Hematopoietic multipotent progenitor cell treated with erythropoietin and hydrocortisone succinate and interleukin-3 and kit ligand, for 15 days (in vitro differentiated cells): ENCODE data around the gene SHROOM3.
"Not testable (repeated sequence)": the region's sequence is repeated elsewhere in the genome, so short reads cannot be mapped to it uniquely, and the experiment has no call there.

Experiments used
- DNase-seq: peaks from one replicate; pipeline ENCODE4 v3.0.0-alpha.2; 2015; ENCODE audit warnings: low spot score

Gene SHROOM3

DNA sequence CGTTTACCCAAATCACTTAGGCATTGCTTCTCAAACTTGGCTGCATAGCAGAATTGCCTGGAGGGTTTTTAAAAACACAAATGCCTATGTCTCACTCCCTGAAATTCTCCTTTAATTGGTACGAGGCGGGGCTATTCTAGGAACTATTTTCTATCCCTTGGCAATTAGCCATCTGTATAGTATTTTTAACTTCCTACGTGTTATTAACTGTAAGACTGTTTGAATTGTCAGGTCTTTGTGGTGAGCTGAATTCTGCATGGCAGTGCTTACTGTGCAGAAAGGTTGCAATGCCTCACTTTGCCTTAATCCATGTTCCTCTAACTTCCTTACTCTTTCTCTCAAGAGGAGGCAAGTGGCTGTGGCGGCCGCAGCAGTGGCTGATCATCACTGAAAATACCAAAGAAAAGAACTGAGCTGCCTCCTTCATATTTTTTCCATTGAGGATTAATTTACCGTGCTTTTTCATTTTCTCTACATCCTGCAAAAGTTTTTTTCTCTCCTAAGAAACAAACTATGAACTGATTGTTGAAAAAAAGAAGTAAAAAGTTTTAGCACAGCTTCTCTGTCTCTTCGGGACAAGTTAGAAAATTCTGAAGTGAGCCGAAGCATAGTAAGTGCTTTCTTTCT is at the start of gene SHROOM3:
SHROOM3 (plus strand) TSS at position 329 of the 627 bp plus-strand sequence. CDS start 824 bp downstream, outside the sequence.
- DNase-seq = no peak

DNA sequence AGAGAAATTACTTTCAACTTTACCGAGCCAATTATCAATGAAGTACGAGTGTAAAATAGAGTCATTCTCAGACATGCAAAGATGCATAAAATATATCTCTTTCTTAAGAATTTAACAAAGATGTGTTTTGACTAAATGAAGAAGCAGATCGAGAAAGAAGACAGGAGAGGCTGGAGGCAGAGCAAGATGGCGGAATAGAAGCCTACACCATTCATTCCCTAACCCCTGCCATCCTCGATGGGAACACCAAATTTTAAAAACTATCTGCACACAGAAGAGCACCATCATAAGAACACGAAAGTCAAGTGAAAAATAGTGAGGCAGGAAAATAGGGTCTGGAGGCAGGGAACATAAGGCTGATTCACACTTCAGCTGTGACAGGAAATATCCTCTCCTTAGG is 49.1 kb upstream of the SHROOM3 start:
- DNase-seq = no peak

DNA sequence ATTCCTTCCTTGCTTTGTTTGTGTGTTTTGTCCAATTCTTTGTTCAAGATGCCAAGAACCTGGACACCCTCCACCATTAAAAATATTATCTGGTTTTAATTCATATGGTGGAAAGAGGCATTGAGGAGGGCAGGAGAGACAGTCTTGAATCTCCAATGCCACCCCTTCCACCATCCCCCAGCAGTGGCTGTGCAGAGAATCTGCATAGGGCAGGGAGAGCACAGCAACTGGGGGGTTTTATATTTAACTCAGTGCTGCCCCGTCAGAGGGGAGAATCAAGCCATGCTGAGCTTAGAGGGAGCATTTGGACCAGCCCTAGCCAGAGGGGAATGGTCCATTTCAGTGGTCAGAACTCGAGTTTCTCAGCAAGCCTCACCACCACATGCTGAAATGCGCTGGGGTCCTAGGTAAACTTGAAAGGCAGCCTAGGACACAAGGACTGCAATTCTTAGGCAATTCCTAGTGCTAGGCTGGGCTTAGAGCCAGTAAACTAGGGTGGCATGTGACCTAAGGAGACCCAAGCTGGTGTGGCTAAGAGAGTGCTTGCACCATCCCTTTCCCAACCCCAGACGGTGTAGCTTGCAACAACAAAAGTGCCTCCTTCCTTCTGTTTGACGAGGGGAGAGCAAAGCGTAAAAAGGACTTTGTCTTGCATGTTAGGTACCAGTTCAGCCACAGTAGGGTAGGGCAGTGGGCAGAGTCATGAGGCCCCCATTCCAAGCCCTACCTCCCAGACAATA is 48.3 kb upstream of the SHROOM3 start:
- DNase-seq = no peak

GRCh38 chr4:76388160-76388908 is 46.7 kb upstream of the SHROOM3 start:
- no peak for DNase-seq

DNA sequence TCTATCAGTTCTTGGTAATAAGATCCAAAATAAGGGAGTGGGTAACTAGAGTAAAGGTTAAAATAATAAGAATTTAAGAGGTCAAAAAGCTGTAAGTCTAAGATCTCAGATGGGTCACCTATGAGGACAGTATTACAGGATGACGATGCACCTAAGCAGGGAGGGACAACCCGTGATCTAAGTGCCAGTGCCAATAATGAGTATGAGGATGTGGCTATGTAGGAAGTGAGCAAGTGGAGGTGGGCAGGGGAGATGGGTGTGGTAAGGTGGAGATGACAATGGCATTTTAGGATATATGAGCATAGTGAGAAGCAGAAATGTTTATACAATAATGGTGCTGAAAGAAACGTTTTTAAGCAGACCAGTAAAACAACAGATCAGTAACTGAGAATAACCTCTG is 33.4 kb upstream of the SHROOM3 start:
- no peak for DNase-seq

- no peak for DNase-seq
These were observed 28.9 kb upstream of the SHROOM3 start for GRCh38 chr4:76406081-76406480.

- no peak for DNase-seq
These were observed 27.4 kb upstream of the SHROOM3 start for GRCh38 chr4:76407440-76408119.

- DNase-seq = no peak
These were observed 24.4 kb upstream of the SHROOM3 start for GRCh38 chr4:76410636-76411035.

GRCh38 chr4:76420188-76420761 is 14.8 kb upstream of the SHROOM3 start:
- DNase-seq = no peak

DNA sequence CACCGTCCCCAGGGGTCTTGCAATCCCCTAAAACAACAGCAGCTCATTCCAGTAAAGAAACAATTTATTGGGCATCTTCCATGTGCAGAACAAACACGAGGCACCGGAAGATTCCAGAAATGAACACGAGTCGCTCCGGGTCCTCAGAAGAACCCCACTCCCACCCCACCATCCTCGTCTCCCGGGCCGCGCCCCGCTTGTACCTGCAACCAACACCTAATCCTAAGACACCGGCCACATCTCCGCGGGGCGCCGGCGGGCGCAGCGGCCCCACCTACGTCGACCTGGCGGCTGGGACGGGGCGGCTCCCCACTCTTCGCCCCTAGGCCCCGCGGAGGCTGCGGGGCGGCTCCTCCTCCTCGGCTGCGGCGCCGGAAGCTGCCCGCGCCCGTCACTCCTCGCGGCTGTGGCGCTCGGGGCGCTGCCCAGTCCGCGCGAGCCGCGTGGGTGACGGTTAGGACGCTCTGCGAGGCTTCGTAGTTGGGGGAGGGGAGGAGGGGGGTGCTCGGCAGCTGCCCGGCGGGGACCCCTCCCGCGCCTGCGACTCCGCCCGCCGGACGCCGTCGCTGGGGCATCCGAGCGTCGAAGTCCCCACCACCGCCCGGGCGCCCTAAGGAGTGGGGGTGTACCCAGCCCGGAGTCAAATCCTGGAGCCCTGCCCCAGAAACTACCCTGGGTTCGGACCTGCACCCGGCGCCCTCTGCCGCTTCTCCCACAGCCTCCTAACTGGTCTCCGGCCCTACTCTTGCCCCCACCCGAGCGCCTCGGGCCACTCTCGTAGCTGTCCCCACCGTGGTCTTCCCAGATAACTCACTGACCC is 14.1 kb upstream of the SHROOM3 start, which contains the start of gene CCDC158:
CCDC158 (minus strand) TSS at position 380 of the 820 bp plus-strand sequence. CDS start 17,934 bp downstream, outside the sequence.
- DNase-seq = no peak

DNA sequence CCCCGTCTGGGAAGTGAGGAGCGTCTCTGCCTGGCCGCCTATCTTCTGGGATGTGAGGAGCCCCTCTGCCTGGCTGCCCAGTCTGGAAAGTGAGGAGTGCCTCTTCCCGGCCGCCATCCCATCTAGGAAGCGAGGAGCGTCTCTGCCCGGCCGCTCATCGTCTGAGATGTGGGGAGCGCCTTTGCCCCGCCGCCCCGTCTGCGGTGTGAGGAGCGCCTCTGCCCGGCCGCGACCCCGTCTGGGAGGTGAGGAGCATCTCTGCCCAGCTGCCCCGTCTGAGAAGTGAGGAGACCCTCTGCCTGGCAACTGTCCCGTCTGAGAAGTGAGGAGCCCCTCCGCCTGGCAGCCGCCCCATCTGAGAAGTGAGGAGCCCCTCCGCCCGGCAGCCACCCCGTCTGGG is 11.9 kb upstream of the SHROOM3 start:
- not testable (repeated sequence) for DNase-seq

- DNase-seq = no peak
These were observed 8.8 kb upstream of the SHROOM3 start for GRCh38 chr4:76426272-76426671.

DNA sequence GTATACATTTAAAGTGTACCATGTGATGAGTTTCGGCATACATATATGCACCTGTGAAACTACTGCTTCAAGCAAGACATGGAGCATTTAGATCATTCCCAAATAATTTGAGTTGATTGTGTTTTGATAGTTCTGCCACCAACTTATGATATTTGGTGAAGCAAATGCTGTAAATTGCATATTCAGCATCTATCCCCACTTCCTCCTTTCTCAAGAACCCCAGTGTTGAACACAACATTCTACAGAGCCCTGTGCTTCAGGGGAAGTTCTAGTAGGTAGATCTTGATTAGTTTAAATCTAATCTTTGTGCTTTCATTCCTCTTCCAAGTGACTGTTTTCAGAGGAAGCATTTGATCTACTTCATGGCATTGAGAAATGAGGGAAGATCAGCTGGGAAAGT is 5.4 kb upstream of the SHROOM3 start:
- no peak for DNase-seq

DNA sequence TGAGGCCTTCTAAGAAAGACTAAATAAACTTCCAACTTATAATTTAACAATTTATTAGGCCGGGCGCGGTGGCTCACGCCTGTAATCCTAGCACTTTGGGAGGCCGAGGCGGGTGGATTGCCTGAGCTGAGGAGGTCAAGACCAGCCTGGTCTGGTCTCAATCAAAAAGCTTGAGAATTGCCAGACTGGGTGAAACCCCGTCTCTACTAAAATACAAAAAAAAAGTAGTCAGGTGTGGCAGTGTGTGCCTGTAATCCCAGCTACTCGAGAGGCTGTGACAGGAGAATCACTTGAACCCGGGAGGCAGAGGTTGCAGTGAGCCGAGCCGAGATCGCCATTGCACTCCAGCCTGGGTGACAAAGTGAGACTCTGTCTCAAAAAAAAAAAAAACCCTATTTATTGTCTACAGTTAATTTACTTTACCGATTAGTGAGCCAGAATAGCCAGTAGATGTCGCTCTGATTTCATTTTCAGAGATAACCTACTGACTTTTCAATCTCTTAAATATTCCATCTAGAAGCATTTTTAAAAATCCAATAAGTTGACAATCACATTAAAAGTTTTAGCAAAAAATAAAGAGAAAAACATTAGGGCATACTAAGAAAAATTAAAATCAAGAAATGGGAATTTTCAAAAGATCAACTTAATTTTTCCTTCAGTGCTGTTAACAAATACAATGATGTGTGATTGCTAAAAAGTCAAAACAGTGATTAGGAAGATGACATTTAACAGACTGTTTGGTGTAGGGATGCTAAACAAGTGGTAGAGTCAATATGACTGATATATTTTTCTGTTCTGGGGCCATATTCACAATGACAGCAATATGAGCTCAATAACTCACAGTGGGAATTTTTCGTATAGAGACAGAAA is 4.3 kb upstream of the SHROOM3 start:
- no peak for DNase-seq

- DNase-seq = no peak
These were observed 695 bp downstream of the SHROOM3 start for GRCh38 chr4:76435528-76436319.

DNA sequence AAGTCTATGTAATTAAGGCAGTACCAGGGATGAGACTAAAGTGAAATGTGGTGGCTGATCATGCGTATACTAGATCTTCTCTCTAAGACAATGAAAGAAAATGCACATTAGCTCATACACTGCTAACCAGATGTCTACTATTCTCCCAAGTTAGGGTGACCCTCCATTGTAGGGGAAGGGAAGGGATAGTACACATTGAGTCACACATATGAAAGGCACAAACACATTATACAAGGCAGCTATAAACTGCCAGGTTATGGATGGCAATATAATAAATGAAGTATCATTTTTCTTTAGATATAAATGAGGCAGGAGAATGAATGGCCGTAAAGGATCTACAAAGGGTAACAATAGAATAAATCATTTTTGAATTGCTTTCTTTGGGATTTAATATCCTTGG is 4.5 kb downstream of the SHROOM3 start:
- DNase-seq = no peak

DNA sequence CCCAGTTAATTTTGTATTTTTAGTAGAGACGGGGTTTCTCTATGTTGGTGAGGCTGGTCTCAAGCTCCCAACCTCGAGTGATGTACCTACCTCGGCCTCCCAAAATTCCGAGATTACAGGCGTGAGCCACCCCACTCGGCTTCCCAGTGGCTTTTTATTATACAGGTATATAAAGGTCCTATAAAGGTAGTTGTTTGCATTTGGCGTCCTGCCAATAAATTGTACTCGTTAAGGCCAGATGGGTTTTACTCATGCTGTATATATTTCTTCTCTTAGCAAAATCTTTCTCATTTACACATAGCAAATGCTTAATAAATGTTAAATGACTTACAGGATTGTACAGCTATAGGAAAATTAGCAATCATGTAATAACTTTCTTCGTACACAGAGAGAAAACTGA is 6.9 kb downstream of the SHROOM3 start:
- no peak for DNase-seq

DNA sequence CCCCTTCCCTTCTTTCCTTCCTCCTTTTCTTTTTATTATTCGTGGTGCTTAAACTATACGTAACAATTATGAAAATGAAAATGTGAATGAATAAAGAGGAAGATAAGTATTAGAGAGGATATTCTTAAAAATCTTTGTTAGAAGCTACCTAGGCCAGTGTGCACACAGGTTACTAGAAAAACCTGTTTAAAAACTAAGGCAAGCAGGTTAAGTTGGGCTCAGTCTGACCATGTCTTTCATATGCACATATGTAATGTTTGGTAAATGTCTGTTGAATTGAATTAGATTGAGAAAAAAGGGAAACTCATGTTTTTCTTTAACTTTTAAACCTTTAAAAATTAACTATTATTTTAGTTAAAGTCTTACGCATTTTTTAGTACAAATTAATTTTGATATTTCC is 7.8 kb downstream of the SHROOM3 start:
- DNase-seq = no peak

- DNase-seq = no peak
These were observed 8.3 kb downstream of the SHROOM3 start for GRCh38 chr4:76443376-76443775.
